GM12875 (cell line): ENCODE results near the gene OPA3.

ENCODE experiments used
- H3K4me3 ChIP-seq: one replicate; pipeline ENCODE4 v1.5.1; 2011; ENCODE audit warnings: low read depth, low read length, control low read depth
- CTCF ChIP-seq: IDR thresholded peaks from 2 replicates; pipeline ENCODE4 v1.5.1; 2011; ENCODE audit warnings: low read depth, mild to moderate bottlenecking, control low read depth, inconsistent platforms, low read length, moderate library complexity, borderline replicate concordance; ENCODE audit not compliant: insufficient read depth

OPA3 gene

GRCh38 chr19:45560686-45561085 is 23.9 kb downstream of the OPA3 start:
- H3K4me3 ChIP-seq, result no peak overlapping the region
- no peak for TF ChIP-seq CTCF

- TF ChIP-seq CTCF, result no peak
- no peak overlapping the region for H3K4me3 ChIP-seq
These were observed 24.6 kb downstream of the OPA3 start for GRCh38 chr19:45560038-45560437.

- H3K4me3 ChIP-seq, result no peak overlapping the region
- TF ChIP-seq CTCF, result peak; percentile 74
These were observed 26.2 kb downstream of the OPA3 start for GRCh38 chr19:45558399-45558878.

- H3K4me3 ChIP-seq, result no peak overlapping the region
- no peak for TF ChIP-seq CTCF
These were observed 27.8 kb downstream of the OPA3 start for GRCh38 chr19:45556835-45557234.

GRCh38 chr19:45554481-45554880 is 30.1 kb downstream of the OPA3 start:
- no peak overlapping the region for H3K4me3 ChIP-seq
- TF ChIP-seq CTCF, result no peak

GRCh38 chr19:45553464-45553863 is 31.1 kb downstream of the OPA3 start:
- no peak overlapping the region for H3K4me3 ChIP-seq
- TF ChIP-seq CTCF, result no peak

- H3K4me3 ChIP-seq, result no peak overlapping the region
- no peak for TF ChIP-seq CTCF
These were observed 36.5 kb downstream of the OPA3 start for GRCh38 chr19:45547965-45548609.
